OCI-LY3 (cell line): ENCODE measurements around the gene FFAR3.

Experiments used
- H2AFZ ChIP-seq: fragments of 200-600, 300-600 bp; shearing (Covaris generic); 2 replicates; pipeline ENCODE4 v1.6.0; 2014; ENCODE audit warnings: antibody characterized with exemption, low read depth, low read length
- H3K27ac ChIP-seq: fragments of 200-600, 300-600 bp; sonication (generic); 2 replicates; pipeline ENCODE4 v1.5.1; 2014; ENCODE audit warnings: mild to moderate bottlenecking, low read length, moderate library complexity, mixed read lengths
- H3K27me3 ChIP-seq: fragments of 200-600, 300-600 bp; sonication (generic); 2 replicates; pipeline ENCODE4 v1.6.1; 2014; ENCODE audit warnings: low read depth, low read length, mixed read lengths
- H3K36me3 ChIP-seq: fragments of 200-600, 300-600 bp; sonication (generic); replicated peaks from 2 replicates; pipeline ENCODE3; 2014; ENCODE audit warnings: low read depth, low read length, mixed read lengths
- H3K4me1 ChIP-seq: fragments of 300-600, 200-600 bp; sonication (generic); 2 replicates; pipeline ENCODE4 v1.6.1; 2014; ENCODE audit warnings: low read length, mixed read lengths
- H3K4me2 ChIP-seq: fragments of 200-600, 300-600 bp; sonication (generic); 2 replicates; pipeline ENCODE4 v1.6.1; 2014; ENCODE audit warnings: low read length, mixed read lengths
- H3K4me3 ChIP-seq: fragments of 300-600, 200-600 bp; sonication (generic); 2 replicates; pipeline ENCODE4 v1.5.1; 2014; ENCODE audit warnings: antibody characterized with exemption, mild to moderate bottlenecking, low read length, moderate library complexity
- H3K79me2 ChIP-seq: fragments of 300-600, 200-600 bp; shearing (Covaris generic); 2 replicates; pipeline ENCODE4 v1.6.1; 2014; ENCODE audit warnings: mild to moderate bottlenecking, low read length, mixed read lengths
- H3K9ac ChIP-seq: fragments of 300-600, 200-600 bp; shearing (Covaris generic); 2 replicates; pipeline ENCODE4 v1.6.0; 2014; ENCODE audit warnings: mild to moderate bottlenecking, low read length, moderate library complexity
- H3K9me3 ChIP-seq: fragments of 200-600, 300-600 bp; shearing (Covaris generic); 2 replicates; pipeline ENCODE4 v1.6.1; 2014; ENCODE audit warnings: low read length, mixed read lengths; ENCODE audit not compliant: insufficient read depth
- H4K20me1 ChIP-seq: fragments of 200-600, 300-600 bp; sonication (generic); 2 replicates; pipeline ENCODE4 v1.6.1; 2016; ENCODE audit warnings: low read length, mixed read lengths; ENCODE audit not compliant: insufficient read depth
- EZH2phosphoT487 ChIP-seq: fragments of 200-600 bp; shearing (Covaris generic); IDR thresholded peaks from 2 replicates; pipeline ENCODE4 v1.6.1; 2018; ENCODE audit warnings: antibody characterized with exemption, mixed run types, low read depth
- TF ChIP-seq, protein P1 (sequence below): fragments of 200-600, 300-600 bp; sonication (generic); IDR thresholded peaks from 2 replicates; pipeline ENCODE4 v1.5.1; 2014; ENCODE audit warnings: antibody characterized with exemption, low read length, low read depth

Gene FFAR3

GRCh38 chr19:35351411-35352176, 6.7 kb upstream of the FFAR3 start:
- H3K4me1 ChIP-seq: peaks cover 53% of the 10 kb centered on the region
- no peak overlapping the region for H3K4me2 ChIP-seq
- no peaks in the 10 kb centered on the region for H4K20me1 ChIP-seq
- no peaks in the 10 kb centered on the region for H3K9me3 ChIP-seq
- no peaks in the 10 kb centered on the region for H3K27me3 ChIP-seq
- no peak for TF ChIP-seq EZH2phosphoT487
- TF ChIP-seq, protein P1, sequence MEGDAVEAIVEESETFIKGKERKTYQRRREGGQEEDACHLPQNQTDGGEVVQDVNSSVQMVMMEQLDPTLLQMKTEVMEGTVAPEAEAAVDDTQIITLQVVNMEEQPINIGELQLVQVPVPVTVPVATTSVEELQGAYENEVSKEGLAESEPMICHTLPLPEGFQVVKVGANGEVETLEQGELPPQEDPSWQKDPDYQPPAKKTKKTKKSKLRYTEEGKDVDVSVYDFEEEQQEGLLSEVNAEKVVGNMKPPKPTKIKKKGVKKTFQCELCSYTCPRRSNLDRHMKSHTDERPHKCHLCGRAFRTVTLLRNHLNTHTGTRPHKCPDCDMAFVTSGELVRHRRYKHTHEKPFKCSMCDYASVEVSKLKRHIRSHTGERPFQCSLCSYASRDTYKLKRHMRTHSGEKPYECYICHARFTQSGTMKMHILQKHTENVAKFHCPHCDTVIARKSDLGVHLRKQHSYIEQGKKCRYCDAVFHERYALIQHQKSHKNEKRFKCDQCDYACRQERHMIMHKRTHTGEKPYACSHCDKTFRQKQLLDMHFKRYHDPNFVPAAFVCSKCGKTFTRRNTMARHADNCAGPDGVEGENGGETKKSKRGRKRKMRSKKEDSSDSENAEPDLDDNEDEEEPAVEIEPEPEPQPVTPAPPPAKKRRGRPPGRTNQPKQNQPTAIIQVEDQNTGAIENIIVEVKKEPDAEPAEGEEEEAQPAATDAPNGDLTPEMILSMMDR: no peak
- no peak overlapping the region for H3K27ac ChIP-seq
- H3K4me3 ChIP-seq: no peak overlapping the region
- no peak overlapping the region for H3K9ac ChIP-seq
- peaks cover 23% of the 10 kb centered on the region for H3K36me3 ChIP-seq
- H3K79me2 ChIP-seq: no peaks in the 10 kb centered on the region
- no peak overlapping the region for H2AFZ ChIP-seq

GRCh38 chr19:35352177-35352447, 6.1 kb upstream of the FFAR3 start:
- Histone ChIP-seq H3K27me3 (0 out of 2 replicates have a peak, but pooled peaks cover under 1% of the 10 kb centered on the region), H2AFZ (no peak overlapping the region), H4K20me1 (no peaks in the 10 kb centered on the region), H3K36me3 (peaks cover 19% of the 10 kb centered on the region), H3K9me3 (no peaks in the 10 kb centered on the region), H3K4me2 (peak overlapping the region; percentile 66), H3K4me1 (peaks cover 48% of the 10 kb centered on the region), H3K9ac (no peak overlapping the region), H3K27ac (no peak overlapping the region), H3K4me3 (no peak overlapping the region; the same call in 1 of the 2 replicates), H3K79me2 (no peaks in the 10 kb centered on the region)
- TF ChIP-seq, protein P1: no peak
- no peak for TF ChIP-seq EZH2phosphoT487

GRCh38 chr19:35352448-35353304, 5.6 kb upstream of the FFAR3 start:
- Histone ChIP-seq H4K20me1 (no peaks in the 10 kb centered on the region), H3K9me3 (no peaks in the 10 kb centered on the region), H2AFZ (peak overlapping the region; percentile 78), H3K4me3 (peak overlapping the region; percentile 49), H3K27me3 (0 out of 2 replicates have a peak, but pooled peaks cover 6% of the 10 kb centered on the region), H3K4me1 (peaks cover 44% of the 10 kb centered on the region), H3K27ac (no peak overlapping the region), H3K9ac (peak overlapping the region; percentile 37; the same call in 1 of the 2 replicates), H3K36me3 (peaks cover 18% of the 10 kb centered on the region), H3K79me2 (no peaks in the 10 kb centered on the region), H3K4me2 (peak overlapping the region; percentile 66)
- no peak for TF ChIP-seq EZH2phosphoT487
- TF ChIP-seq, protein P1: peak; percentile 95

- Histone ChIP-seq H3K4me3 (no peak overlapping the region), H3K4me1 (peaks cover 34% of the 10 kb centered on the region), H2AFZ (no peak overlapping the region), H4K20me1 (no peaks in the 10 kb centered on the region), H3K9me3 (no peaks in the 10 kb centered on the region), H3K79me2 (no peaks in the 10 kb centered on the region), H3K27me3 (0 out of 2 replicates have a peak, but pooled peaks cover 11% of the 10 kb centered on the region), H3K4me2 (no peak overlapping the region), H3K36me3 (peaks cover 10% of the 10 kb centered on the region), H3K27ac (no peak overlapping the region), H3K9ac (no peak overlapping the region)
- TF ChIP-seq, protein P1: no peak
- TF ChIP-seq EZH2phosphoT487: no peak
Observed at GRCh38 chr19:35353635-35354034, 4.6 kb upstream of the FFAR3 start.
